ENCODE measurements around the gene PRSS27.

The PRSS27 gene

GRCh38 chr16:2712063-2712441 lies 8.0 kb downstream of the PRSS27 start:
- H3K27ac ChIP-seq: no peak overlapping the region
- TF ChIP-seq CTCF (IDR thresholded peaks at IDR 0.05) (no peak), ZFX (IDR thresholded peaks at IDR 0.05; ENCODE audit: borderline replicate concordance) (no peak)

GRCh38 chr16:2711370-2712062 lies 8.5 kb downstream of the PRSS27 start:
- TF ChIP-seq CTCF (IDR thresholded peaks at IDR 0.05) (no peak), ZFX (IDR thresholded peaks at IDR 0.05; ENCODE audit: borderline replicate concordance) (no peak)
- H3K27ac ChIP-seq: no peak overlapping the region

- TF ChIP-seq CTCF (IDR thresholded peaks at IDR 0.05) (no peak), ZFX (IDR thresholded peaks at IDR 0.05; ENCODE audit: borderline replicate concordance) (no peak)
- no peak overlapping the region for H3K27ac ChIP-seq
These were observed 9.3 kb downstream of the PRSS27 start for GRCh38 chr16:2710711-2711231.

- no peak overlapping the region for H3K27ac ChIP-seq
- no peak for TF ChIP-seq CTCF (IDR thresholded peaks at IDR 0.05)
- TF ChIP-seq ZFX (IDR thresholded peaks at IDR 0.05; ENCODE audit: borderline replicate concordance): no peak
These were observed 9.9 kb downstream of the PRSS27 start for GRCh38 chr16:2710021-2710710.

- TF ChIP-seq CTCF (IDR thresholded peaks at IDR 0.05) (no peak), ZFX (IDR thresholded peaks at IDR 0.05; ENCODE audit: borderline replicate concordance) (no peak)
- no peak overlapping the region for H3K27ac ChIP-seq
These were observed 10.4 kb downstream of the PRSS27 start for GRCh38 chr16:2709588-2709984.

GRCh38 chr16:2708955-2709587 lies 11.0 kb downstream of the PRSS27 start:
- TF ChIP-seq ZFX (IDR thresholded peaks at IDR 0.05; ENCODE audit: borderline replicate concordance): no peak
- H3K27ac ChIP-seq: no peak overlapping the region

GRCh38 chr16:2708290-2708639 lies 11.8 kb downstream of the PRSS27 start:
- TF ChIP-seq CTCF (IDR thresholded peaks at IDR 0.05): no peak
- TF ChIP-seq ZFX (IDR thresholded peaks at IDR 0.05; ENCODE audit: borderline replicate concordance): no peak
- H3K27ac ChIP-seq: no peak overlapping the region

Measured in 22Rv1 (cell line).